ENCODE results near the gene CD300LF.

GRCh38 chr17:74740173-74740572 lies 27.4 kb upstream of the CD300LF start:
- no peak for TF ChIP-seq TAF1 (conservative IDR thresholded peaks at IDR 0.05)
- no peak for TF ChIP-seq CTCF (IDR thresholded peaks at IDR 0.05; ENCODE audit: low read depth, low read length, missing input control)
- no peak for TF ChIP-seq EGR1 (IDR thresholded peaks at IDR 0.05; ENCODE audit: low read depth in 2 of 2)

Measured in liver (tissue), 3 donors.